Loucy (cell line): ENCODE data around the gene USP15.

ENCODE experiments used
- H2AFZ ChIP-seq: fragments of 200-600 bp; sonication (generic); 2 replicates; pipeline ENCODE4 v1.6.0; 2016; ENCODE audit warnings: antibody characterized with exemption, mild to moderate bottlenecking, low read length, moderate library complexity
- H3F3A ChIP-seq: fragments of 200-600 bp; 2 replicates; pipeline ENCODE4 v1.6.0; 2016; ENCODE audit warnings: antibody characterized with exemption, low read depth, mild to moderate bottlenecking
- H3K27me3 ChIP-seq: fragments of 200-600 bp; sonication (generic); 2 replicates; pipeline ENCODE4 v1.6.1; 2014; ENCODE audit warnings: low read length, mild to moderate bottlenecking; ENCODE audit not compliant: insufficient read depth, poor library complexity, severe bottlenecking
- H3K36me3 ChIP-seq: fragments of 200-600 bp; sonication (generic); 2 replicates; pipeline ENCODE4 v1.6.1; 2016; ENCODE audit warnings: low read length; ENCODE audit not compliant: insufficient read depth
- H3K4me1 ChIP-seq: fragments of 200-600 bp; sonication (generic); 2 replicates; pipeline ENCODE4 v1.5.1; 2014; ENCODE audit warnings: low read length, mild to moderate bottlenecking; ENCODE audit not compliant: insufficient read depth, poor library complexity, severe bottlenecking
- H3K4me2 ChIP-seq: fragments of 200-600 bp; sonication (generic); 2 replicates; pipeline ENCODE4 v1.6.0; 2014; ENCODE audit warnings: antibody characterized with exemption, low read length, low read depth, mild to moderate bottlenecking; ENCODE audit not compliant: poor library complexity, severe bottlenecking
- H3K4me3 ChIP-seq: fragments of 200-600 bp; sonication (generic); 2 replicates; pipeline ENCODE4 v1.5.1; 2014; ENCODE audit warnings: low read length, mild to moderate bottlenecking, mixed read lengths; ENCODE audit not compliant: poor library complexity, severe bottlenecking
- H3K79me2 ChIP-seq: fragments of 200-600 bp; sonication (generic); 2 replicates; pipeline ENCODE4 v1.6.1; 2014; ENCODE audit warnings: low read length; ENCODE audit not compliant: insufficient read depth
- H3K9ac ChIP-seq: fragments of 200-600 bp; sonication (generic); 2 replicates; pipeline ENCODE4 v1.6.0; 2014; ENCODE audit warnings: mild to moderate bottlenecking, low read depth, low read length, moderate library complexity; ENCODE audit not compliant: poor library complexity, severe bottlenecking
- H3K9me2 ChIP-seq: fragments of 200-600 bp; sonication (generic); replicated peaks from 2 replicates; pipeline ENCODE4 v1.6.1; 2016; ENCODE audit warnings: low read depth, low read length, mixed read lengths
- H3K9me3 ChIP-seq: fragments of 200-600 bp; sonication (generic); 2 replicates; pipeline ENCODE4 v1.6.1; 2014; ENCODE audit warnings: mild to moderate bottlenecking, antibody characterized with exemption, low read length, low read depth; ENCODE audit not compliant: insufficient read depth
- H4K20me1 ChIP-seq: fragments of 200-600 bp; sonication (generic); 2 replicates; pipeline ENCODE4 v1.6.0; 2014; ENCODE audit warnings: antibody characterized with exemption, low read length, mild to moderate bottlenecking; ENCODE audit not compliant: insufficient read depth, poor library complexity, severe bottlenecking
- EZH2phosphoT487 ChIP-seq: fragments of 200-600 bp; IDR thresholded peaks from 2 replicates; pipeline ENCODE4 v1.6.1; 2018; ENCODE audit warnings: antibody characterized with exemption, mild to moderate bottlenecking, moderate library complexity, borderline replicate concordance
- TF ChIP-seq, protein P1 (sequence below): fragments of 200-600 bp; sonication (generic); conservative IDR thresholded peaks from 2 replicates; pipeline ENCODE4 v1.5.1; 2014; ENCODE audit warnings: mild to moderate bottlenecking, antibody characterized with exemption, low read length

USP15 gene

DNA sequence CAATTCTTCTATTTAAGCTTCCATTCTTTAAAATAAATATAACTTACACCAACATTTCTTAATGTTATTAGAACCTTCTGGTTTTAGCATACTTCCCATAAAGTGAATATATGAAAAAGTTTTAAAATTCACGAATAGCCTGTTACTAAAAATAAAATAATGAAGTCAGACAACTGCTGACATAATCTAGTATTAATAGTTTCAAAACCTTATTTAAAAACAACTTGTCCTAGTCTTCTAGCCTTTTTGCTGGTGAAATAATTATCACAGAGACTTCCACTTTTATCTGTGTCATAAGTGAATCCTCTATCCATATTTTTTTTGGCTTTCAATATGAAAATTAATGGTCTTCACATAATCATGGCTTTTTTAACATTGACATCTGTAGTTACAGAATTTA is 112.6 kb downstream of the USP15 start:
- Histone ChIP-seq H3K4me3 (no peak overlapping the region), H3K9ac (no peak overlapping the region), H3K9me3 (no peaks in the 10 kb centered on the region), H3K27me3 (no peaks in the 10 kb centered on the region), H3K4me2 (no peak overlapping the region), H3K4me1 (peaks cover 9% of the 10 kb centered on the region), H2AFZ (no peak overlapping the region), H3K36me3 (peaks cover 24% of the 10 kb centered on the region; the same call in 1 of the 2 replicates), H3K9me2 (no peaks in the 10 kb centered on the region), H3K79me2 (peaks cover 30% of the 10 kb centered on the region), H4K20me1 (peaks cover 7% of the 10 kb centered on the region), H3F3A (no peaks in the 10 kb centered on the region)
- TF ChIP-seq, protein P1, sequence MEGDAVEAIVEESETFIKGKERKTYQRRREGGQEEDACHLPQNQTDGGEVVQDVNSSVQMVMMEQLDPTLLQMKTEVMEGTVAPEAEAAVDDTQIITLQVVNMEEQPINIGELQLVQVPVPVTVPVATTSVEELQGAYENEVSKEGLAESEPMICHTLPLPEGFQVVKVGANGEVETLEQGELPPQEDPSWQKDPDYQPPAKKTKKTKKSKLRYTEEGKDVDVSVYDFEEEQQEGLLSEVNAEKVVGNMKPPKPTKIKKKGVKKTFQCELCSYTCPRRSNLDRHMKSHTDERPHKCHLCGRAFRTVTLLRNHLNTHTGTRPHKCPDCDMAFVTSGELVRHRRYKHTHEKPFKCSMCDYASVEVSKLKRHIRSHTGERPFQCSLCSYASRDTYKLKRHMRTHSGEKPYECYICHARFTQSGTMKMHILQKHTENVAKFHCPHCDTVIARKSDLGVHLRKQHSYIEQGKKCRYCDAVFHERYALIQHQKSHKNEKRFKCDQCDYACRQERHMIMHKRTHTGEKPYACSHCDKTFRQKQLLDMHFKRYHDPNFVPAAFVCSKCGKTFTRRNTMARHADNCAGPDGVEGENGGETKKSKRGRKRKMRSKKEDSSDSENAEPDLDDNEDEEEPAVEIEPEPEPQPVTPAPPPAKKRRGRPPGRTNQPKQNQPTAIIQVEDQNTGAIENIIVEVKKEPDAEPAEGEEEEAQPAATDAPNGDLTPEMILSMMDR, result no peak
- TF ChIP-seq EZH2phosphoT487, result no peak

DNA sequence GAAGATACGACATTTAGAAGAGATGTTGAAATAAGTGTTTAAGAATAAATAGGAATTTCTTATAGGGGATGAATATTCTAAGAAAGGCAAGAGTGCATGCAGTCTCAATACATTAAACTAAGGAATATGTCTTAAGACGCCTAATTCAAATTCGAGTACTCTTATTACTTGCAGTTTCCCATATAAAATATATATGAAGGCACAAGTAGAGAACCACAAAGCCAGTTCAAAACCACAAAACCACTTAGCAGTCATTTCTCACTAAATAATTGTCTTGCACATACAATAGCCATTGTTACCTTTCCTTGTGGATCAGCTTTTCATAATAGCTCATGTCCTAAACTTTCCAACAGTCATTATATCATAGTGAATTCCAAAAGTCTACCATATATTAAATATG is 115.4 kb downstream of the USP15 start:
- Histone ChIP-seq H3K36me3 (peaks cover 19% of the 10 kb centered on the region; the same call in 1 of the 2 replicates), H3K9ac (no peak overlapping the region), H3K4me2 (no peak overlapping the region), H3K4me1 (peaks cover 9% of the 10 kb centered on the region), H3K4me3 (no peak overlapping the region), H4K20me1 (peaks cover 7% of the 10 kb centered on the region), H3K27me3 (no peaks in the 10 kb centered on the region), H3K79me2 (peaks cover 7% of the 10 kb centered on the region; the same call in 1 of the 2 replicates), H3F3A (no peaks in the 10 kb centered on the region), H3K9me2 (no peaks in the 10 kb centered on the region), H3K9me3 (no peaks in the 10 kb centered on the region), H2AFZ (no peak overlapping the region)
- TF ChIP-seq, protein P1, result no peak
- no peak for TF ChIP-seq EZH2phosphoT487

DNA sequence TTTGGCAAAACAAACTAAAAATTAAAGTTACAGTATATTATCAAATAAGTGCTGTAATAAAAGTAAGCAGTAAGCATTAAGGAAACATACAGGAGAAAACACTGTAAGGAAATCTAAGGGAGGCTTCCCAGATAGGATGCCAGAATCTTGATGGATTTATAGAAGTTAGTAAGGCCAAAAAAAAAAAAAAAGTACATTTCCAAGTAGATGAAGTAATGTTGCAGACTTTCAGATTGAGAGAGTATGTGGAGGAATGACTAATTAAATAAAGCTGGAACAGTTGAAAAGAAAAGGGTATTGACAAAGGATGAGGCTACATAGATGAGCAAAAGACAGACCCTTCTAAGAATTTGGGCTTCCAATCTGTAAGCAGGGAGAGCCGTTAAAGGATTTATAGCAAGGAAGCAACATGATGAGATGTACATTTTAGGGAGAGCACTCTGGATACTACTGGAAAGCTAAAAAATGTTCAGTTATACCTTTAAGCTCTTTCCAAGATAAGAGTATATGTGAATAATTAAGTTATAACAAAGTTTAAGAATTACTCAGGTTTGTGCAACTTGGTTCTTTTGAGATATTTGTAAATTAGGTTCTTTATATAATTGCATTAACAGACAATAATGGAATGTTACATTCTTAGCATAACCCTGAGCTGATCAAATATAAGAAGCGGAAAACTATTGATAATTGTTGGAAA is 119.0 kb downstream of the USP15 start:
- peaks cover 7% of the 10 kb centered on the region for H4K20me1 ChIP-seq
- H3K4me2 ChIP-seq, result no peak overlapping the region
- H3F3A ChIP-seq, result no peaks in the 10 kb centered on the region
- no peak overlapping the region for H2AFZ ChIP-seq
- peaks cover 9% of the 10 kb centered on the region for H3K4me1 ChIP-seq
- H3K36me3 ChIP-seq, result peaks cover 34% of the 10 kb centered on the region
- no peaks in the 10 kb centered on the region; the same call in 1 of the 2 replicates for H3K79me2 ChIP-seq
- TF ChIP-seq, protein P1, result no peak
- no peak for TF ChIP-seq EZH2phosphoT487
- no peaks in the 10 kb centered on the region for H3K9me3 ChIP-seq
- H3K27me3 ChIP-seq, result no peaks in the 10 kb centered on the region
- H3K9ac ChIP-seq, result no peak overlapping the region
- no peak overlapping the region for H3K4me3 ChIP-seq
- no peaks in the 10 kb centered on the region for H3K9me2 ChIP-seq
